NCI-H2171 (cell line): ENCODE measurements around the gene OR4D9.

Experiments
- DNase-seq: peaks from one replicate; lab custom pipeline; 2025; lab: John Stamatoyannopoulos, UW

OR4D9 gene

DNA sequence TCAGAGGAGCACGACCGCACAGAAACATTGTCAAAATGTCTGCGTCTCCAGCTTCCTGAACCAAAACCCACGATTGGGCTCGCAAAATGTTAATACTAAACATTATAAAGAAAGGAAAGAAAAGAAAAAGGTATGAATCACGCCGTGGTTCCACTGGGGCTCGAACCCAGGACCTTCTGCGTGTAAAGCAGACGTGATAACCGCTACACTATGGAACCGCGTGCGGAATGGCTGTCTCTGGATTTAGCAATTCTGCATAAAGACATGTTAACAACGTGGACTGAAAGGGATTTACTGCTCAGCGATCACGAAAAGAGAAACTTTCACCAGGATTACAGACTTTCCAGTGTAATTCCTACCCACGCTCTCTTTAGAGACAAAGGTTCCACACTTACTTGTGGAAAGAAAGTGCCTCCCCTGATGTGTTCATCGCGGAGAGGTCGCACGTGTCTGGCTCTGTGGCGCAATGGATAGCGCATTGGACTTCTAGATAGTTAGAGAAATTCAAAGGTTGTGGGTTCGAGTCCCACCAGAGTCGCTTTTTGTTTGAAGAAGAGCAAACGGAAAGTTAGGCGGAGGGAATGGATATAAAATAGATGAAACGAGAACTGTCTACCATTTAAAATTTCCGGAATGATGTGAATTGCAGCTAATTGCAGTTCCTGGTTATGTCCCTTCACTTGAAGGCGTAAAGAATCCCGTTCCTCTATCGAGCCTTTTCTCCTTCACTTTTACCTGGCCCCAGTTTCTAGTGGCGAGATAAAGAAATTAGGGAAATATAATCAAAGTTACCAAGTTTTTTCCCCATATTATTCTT, 39.7 kb downstream of the OR4D9 start:
- DNase-seq = peak; percentile 79

DNA sequence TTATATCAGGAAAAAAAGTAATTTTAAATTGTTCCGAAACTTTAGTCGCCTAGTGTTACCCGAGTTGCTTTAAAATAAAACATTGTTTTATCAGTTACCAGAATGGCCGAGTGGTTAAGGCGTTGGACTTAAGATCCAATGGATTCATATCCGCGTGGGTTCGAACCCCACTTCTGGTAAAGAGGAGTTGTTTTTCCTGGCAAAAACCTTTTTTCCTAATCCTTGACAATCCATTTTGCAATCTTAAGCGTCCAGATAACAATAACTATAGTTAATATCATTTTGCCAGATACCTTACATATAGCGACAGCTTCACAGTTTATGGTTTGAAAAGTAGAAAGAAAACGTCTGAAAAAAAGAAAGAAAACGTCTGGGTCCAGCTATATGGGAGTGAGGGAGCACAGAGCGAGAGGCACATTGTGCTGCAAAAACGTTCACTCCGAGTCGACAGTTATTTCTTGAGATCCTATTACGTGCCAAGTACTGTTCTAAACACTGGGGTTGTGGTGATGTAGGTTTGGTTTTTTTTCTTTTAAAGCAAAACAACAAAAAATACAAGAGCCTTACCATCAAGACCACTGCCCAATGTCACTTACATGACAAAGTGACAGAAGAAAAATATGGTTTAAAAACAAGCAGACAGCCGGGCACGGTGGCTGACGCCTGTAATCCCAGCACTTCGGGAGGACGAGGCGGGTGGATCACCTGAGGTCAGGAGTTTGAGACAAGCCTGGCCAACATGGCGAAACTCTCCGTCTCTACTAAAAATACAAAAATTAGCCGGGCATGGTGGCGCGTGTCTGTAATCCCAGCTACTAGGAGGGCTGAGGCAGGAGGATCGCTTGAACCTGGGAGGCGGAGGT, 40.6 kb downstream of the OR4D9 start:
- peak; percentile 17 for DNase-seq

DNA sequence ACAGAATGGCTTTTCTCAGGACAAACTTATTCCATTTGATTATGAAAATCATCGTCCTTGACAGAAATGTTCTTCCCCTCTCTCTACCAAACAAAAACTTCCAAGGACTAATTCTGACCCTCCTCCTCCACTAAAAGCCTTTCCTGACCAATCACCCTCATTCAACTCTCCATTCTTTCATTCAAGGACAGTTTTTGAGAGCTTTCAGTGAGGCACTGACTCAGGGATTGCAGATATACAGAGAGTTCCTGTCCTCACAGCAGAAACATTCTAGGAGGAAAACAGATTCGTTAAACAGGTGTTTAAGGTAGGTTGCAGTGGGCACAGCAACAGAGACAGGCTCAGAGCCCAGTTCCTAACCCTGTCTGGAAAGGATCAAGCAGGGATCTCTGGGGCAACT, 41.5 kb downstream of the OR4D9 start:
- DNase-seq = no peak

DNA sequence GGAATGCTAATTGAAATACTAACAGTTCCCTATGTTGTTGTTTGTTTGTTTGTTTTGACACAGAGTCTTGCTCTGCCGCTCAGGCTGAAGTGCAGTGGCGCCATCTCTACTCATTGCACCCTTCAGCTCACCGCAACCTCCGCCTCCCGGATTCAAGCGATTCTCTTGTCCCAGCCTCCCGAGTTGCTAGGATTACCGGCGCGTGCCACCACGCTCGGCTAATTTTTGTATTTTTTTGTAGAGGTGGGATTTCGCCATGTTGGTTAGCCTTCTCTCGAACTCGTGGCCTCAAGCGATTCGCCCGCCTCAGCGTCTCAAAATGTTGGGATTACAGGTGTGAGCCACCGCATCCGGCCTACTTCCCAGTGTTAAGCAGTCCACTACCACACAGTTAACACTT, 42.0 kb downstream of the OR4D9 start:
- DNase-seq = no peak

DNA sequence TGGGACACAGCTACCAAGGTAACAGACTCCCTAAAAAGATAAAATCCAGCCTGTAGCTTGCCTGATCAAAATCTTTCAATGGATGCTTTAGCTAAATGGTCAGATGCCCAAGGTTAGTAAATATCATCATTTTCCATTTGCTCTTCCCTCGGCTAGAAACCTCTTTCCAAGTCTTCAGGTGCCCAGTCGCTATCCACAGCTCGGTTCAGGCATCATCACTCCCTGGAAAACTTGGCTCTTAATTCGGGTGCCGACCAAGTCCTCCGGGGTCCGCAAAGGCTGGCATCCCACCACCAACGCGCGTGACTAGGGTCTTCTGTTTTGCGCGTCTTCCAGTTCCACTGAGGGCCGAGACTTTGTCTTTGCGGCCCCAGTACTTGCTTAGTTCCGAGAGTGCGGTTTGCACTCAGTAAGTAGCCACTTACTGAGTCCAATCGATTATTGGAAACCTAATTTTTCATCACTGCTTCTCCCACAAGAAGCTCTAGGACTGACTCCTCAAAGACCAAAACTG, 44.3 kb downstream of the OR4D9 start:
- no peak for DNase-seq

DNA sequence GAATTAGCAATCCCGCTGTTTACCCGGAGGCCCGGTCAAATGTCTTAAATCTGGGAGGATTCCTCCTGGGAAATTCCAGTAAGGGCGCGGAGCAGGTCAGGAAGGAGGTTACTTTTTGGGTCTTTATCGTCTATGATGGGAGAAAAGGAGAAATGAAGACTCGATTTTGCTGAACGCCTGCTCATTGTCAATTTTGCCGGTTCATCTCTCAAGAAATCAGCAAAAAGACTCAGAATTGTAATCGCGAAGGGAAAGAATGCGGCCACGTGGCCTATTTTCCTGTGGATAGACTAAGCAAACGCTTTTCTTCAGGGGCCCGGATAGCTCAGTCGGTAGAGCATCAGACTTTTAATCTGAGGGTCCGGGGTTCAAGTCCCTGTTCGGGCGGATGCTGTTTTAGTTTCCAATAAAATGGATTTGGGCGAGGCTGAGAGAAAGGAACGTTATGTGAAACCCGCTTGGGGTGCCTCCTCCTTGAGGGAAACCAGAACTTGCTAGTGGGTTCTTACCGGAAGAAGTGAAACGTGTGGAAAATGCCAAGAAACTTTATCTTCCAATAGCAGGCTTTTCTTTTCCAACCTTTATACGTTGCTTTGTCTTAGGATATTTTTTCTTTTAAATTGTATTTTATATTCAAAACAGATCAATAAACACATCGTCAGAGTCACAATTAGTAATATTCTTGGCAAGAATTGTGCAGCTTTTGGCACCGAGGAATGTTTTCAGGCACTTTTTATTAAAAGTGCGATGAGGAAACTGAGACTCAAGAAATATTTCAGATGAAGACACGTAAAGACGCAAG, 45.0 kb downstream of the OR4D9 start:
- DNase-seq = peak; percentile 48

DNA sequence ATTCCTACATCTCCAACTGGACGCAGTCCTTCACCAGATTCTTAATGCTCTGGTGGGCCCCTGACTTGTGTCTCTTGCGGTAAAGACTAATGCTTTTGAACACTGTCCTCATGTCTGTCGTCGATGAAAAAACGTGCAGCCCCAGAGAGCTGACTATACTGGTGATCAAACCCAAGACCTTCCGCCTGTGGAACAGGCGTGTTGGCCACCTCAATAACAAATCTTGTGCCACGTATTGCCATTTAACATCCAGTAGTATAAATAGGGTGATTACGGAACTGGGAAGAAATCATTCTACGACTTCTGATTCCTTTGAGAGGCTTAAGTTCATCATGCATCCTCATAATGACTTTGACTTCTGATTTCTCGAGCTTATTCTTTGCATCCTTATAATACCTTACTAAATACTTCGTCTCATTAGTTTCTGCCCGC, 45.6 kb downstream of the OR4D9 start:
- DNase-seq = no peak

DNA sequence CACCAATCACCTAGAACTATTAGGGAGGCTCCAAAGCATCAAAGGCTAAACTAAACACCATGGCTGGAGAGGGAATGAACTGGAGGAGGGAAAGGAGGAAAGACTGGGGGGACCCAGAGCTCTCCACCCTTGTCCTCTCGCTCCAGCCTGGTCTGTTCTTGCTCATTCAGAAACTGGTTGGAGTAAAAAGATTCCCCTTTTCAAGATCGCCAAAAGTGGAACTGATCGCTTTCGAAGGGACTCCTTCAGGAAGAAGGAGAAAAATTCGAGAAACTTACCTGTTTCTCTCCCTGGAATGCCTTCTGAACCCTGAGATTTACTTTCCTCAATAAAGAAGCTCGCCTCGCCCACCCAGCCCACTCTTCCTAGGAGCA, 46.9 kb downstream of the OR4D9 start:
- DNase-seq = no peak

DNA sequence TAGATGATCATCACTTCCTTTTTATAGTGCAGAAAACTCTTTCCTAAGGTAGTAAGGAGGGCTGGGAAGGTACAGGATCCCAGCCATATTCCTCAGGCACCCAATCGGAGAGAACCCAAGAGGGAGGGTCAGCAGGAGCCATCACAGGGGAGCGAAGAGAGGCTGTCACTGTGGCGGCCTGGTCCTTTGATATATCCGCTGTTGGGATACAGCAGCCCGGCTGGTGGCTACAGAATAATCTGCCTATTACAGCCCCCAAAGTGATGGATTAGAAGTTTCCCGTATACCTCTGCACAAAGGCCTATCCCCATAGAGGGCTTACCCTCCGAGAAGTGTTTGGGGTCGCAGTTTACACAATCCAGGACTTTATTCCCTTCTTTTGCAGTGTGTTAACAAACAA, 48.5 kb downstream of the OR4D9 start:
- DNase-seq = no peak

DNA sequence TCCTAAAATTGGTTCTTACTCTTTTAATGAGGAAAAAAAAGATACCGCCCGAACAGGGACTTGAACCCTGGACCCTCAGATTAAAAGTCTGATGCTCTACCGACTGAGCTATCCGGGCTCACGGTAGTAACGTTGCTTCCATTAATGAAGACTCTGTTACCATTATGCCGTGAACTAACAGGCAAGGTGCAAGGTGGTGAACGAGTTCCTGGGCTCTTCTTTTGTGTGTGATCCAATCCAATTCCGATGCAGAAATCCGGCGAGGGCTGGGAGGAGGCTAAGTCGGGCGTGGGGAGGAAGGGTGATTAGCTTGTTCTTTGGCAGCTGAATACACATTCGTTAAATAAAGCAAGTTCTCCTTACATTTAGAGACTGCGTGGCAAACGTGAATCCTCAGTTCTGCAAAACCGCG, 49.0 kb downstream of the OR4D9 start:
- DNase-seq = peak; percentile 27

DNA sequence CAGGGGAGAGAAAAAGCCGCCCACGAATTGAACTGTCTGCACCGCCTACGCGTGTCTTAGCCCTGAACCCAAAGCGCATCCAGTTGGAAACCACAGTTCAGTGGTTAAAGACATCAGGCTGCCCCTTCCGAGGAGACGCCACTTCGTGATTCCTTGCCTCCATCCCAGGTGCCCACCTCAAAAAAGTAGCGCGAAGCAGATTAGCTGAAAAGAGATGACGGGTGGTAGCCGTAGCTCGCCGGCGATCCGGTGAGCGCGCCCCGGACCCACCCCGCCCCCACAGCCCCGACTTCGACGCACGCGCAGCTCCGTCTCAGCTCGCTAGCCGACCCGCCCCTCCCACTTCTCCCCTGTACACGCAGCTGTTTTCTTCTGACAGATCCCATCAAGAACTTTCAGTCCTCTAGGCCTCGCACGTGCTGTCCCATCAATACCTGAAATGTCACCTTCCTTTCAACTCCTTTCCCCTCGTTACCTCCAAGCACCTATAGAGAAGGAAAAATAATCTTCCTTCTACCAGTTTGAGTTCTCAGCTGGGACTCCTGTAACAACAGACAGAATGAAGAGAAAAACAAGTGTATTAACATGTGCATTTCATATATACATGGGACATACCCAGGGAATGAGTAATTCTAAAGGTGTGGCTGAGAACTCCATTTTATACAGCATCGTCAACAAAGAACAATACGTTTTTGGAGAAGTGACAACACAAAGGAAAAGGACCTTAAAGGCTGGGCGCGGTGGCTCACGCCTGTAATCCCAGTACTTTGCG, 49.5 kb downstream of the OR4D9 start:
- DNase-seq = peak; percentile 82

DNA sequence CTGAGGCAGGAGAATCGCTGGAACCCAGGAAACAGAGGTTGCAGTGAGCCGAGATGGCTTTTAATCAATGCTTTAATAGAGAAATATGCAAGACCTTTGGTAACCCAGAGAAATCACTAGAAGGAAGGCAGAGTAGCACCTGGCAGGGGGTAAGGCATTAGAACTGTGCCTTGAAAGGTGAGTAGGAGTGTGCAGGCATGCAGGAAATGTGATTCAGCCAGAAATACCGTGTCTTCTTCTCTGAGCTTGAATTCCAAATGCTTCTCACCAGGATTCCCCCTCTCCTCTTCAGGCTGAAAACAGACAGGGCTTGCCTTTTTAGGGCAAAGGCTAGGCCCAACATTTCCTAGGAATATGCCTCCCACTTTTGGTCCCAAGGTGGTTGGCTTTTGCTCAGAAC, 51.0 kb downstream of the OR4D9 start:
- DNase-seq = no peak
